H9 (cell line): ENCODE results near the gene NEB. TPM values are rescaled to one million over a fixed set of nuclear protein-coding genes. Genes with fewer than 3 reads are reported as not detected.

Experiments
- DNase-seq: peaks from one replicate; pipeline ENCODE4 v3.0.0-alpha.2; 2017
- H2AFZ ChIP-seq: one replicate; pipeline ENCODE4 v1.6.1; 2013; ENCODE audit warnings: mild to moderate bottlenecking, low read length, control low read depth, moderate library complexity
- H2AK5ac ChIP-seq: 2 replicates; pipeline ENCODE4 v1.6.1; 2013; ENCODE audit warnings: low read length, control low read depth, mixed read lengths; ENCODE audit not compliant: insufficient read length
- H2BK120ac ChIP-seq: one replicate; pipeline ENCODE4 v1.6.1; 2013; ENCODE audit warnings: low read depth, mild to moderate bottlenecking, low read length, control low read depth, inconsistent platforms; ENCODE audit not compliant: poor library complexity, severe bottlenecking
- H2BK12ac ChIP-seq: 2 replicates; pipeline ENCODE4 v1.6.1; 2013; ENCODE audit warnings: low read length, control low read depth, mixed read lengths, low read depth; ENCODE audit not compliant: insufficient read length
- H2BK15ac ChIP-seq: 2 replicates; pipeline ENCODE4 v1.6.1; 2013; ENCODE audit warnings: low read depth, low read length, control low read depth
- H2BK20ac ChIP-seq: one replicate; pipeline ENCODE4 v1.6.1; 2013; ENCODE audit warnings: low read depth, mild to moderate bottlenecking, low read length, control low read depth, inconsistent platforms; ENCODE audit not compliant: poor library complexity, severe bottlenecking
- H2BK5ac ChIP-seq: 2 replicates; pipeline ENCODE4 v1.6.1; 2013; ENCODE audit warnings: low read length, control low read depth, mixed read lengths; ENCODE audit not compliant: insufficient read length
- H3K14ac ChIP-seq: 2 replicates; pipeline ENCODE4 v1.6.1; 2013; ENCODE audit warnings: low read length, control low read depth; ENCODE audit not compliant: insufficient read depth
- H3K18ac ChIP-seq: 2 replicates; pipeline ENCODE4 v1.6.1; 2013; ENCODE audit warnings: low read depth, mild to moderate bottlenecking, mixed read lengths, low read length, control low read depth; ENCODE audit not compliant: insufficient read length
- H3K23ac ChIP-seq: 2 replicates; pipeline ENCODE4 v1.6.1; 2013; ENCODE audit warnings: low read length, control low read depth, mixed read lengths, low read depth; ENCODE audit not compliant: insufficient read length
- H3K23me2 ChIP-seq: 2 replicates; pipeline ENCODE4 v1.6.1; 2013; ENCODE audit warnings: low read depth, mild to moderate bottlenecking, mixed read lengths, low read length, control low read depth; ENCODE audit not compliant: insufficient read length, poor library complexity, severe bottlenecking
- H3K27ac ChIP-seq: 2 replicates; pipeline ENCODE4 v1.5.1; 2013; ENCODE audit warnings: low read length, control low read depth, mixed read lengths, low read depth; ENCODE audit not compliant: insufficient read length
- H3K27me3 ChIP-seq: 2 replicates; pipeline ENCODE4 v1.6.1; 2013; ENCODE audit warnings: low read length, control low read depth, inconsistent platforms; ENCODE audit not compliant: insufficient read depth
- H3K4ac ChIP-seq: 2 replicates; pipeline ENCODE4 v1.6.1; 2013; ENCODE audit warnings: low read depth, mild to moderate bottlenecking, control low read depth, inconsistent platforms, low read length, moderate library complexity
- H3K4me1 ChIP-seq: 2 replicates; pipeline ENCODE4 v1.6.1; 2013; ENCODE audit warnings: low read length, control low read depth, inconsistent platforms; ENCODE audit not compliant: insufficient read depth
- H3K4me2 ChIP-seq: 2 replicates; pipeline ENCODE4 v1.6.1; 2013; ENCODE audit warnings: low read length, control low read depth, mixed read lengths; ENCODE audit not compliant: insufficient read length, insufficient read depth
- H3K56ac ChIP-seq: 2 replicates; pipeline ENCODE4 v1.6.1; 2013; ENCODE audit warnings: low read depth, mild to moderate bottlenecking, mixed read lengths, low read length, control low read depth; ENCODE audit not compliant: insufficient read length
- H3K79me1 ChIP-seq: 2 replicates; pipeline ENCODE4 v1.6.1; 2013; ENCODE audit warnings: low read depth, mild to moderate bottlenecking, moderate library complexity, low read length, control low read depth, inconsistent platforms; ENCODE audit not compliant: insufficient read depth, poor library complexity, severe bottlenecking
- H3K79me2 ChIP-seq: 2 replicates; pipeline ENCODE4 v1.6.1; 2013; ENCODE audit warnings: low read length, control low read depth, inconsistent platforms; ENCODE audit not compliant: insufficient read depth
- H3K9ac ChIP-seq: 2 replicates; pipeline ENCODE4 v1.6.1; 2013; ENCODE audit warnings: low read length, control low read depth, mixed read lengths; ENCODE audit not compliant: insufficient read length; ENCODE audit errors: extremely low read depth
- H3K9me3 ChIP-seq: one replicate; pipeline ENCODE4 v1.6.1; 2013; ENCODE audit warnings: low read depth, low read length, inconsistent platforms; ENCODE audit not compliant: control insufficient read depth
- H3T11ph ChIP-seq: one replicate; pipeline ENCODE4 v1.6.1; 2013; ENCODE audit warnings: mild to moderate bottlenecking, low read length, control low read depth, inconsistent platforms
- H4K20me1 ChIP-seq: one replicate; pipeline ENCODE4 v1.6.1; 2013; ENCODE audit not compliant: control insufficient read depth, insufficient read length, insufficient read depth
- H4K5ac ChIP-seq: 2 replicates; pipeline ENCODE4 v1.6.1; 2013; ENCODE audit warnings: low read depth, mild to moderate bottlenecking, mixed read lengths, low read length, control low read depth; ENCODE audit not compliant: insufficient read length
- H4K8ac ChIP-seq: replicated peaks from 2 replicates; pipeline ENCODE4 v1.6.1; 2013; ENCODE audit warnings: low read length, control low read depth, mixed read lengths, low read depth; ENCODE audit not compliant: insufficient read length
- H4K91ac ChIP-seq: 2 replicates; pipeline ENCODE4 v1.6.1; 2013; ENCODE audit warnings: low read depth, mild to moderate bottlenecking, moderate library complexity, mixed read lengths, low read length, control low read depth; ENCODE audit not compliant: insufficient read length
- H3K27ac Mint-ChIP-seq, 3 experiments: 2 replicates in 2 of 3; 3 replicates in 1 of 3; pipeline ENCODE4 v1.8.0; 2020 to 2021; ENCODE audit warnings: mixed read lengths in 3 of 3, mild to moderate bottlenecking in 1 of 3, moderate library complexity in 1 of 3
- H3K27me3 Mint-ChIP-seq: 2 replicates; pipeline ENCODE4 v1.8.0; 2021; ENCODE audit warnings: low read depth, mild to moderate bottlenecking, moderate library complexity, mixed read lengths
- H3K36me3 Mint-ChIP-seq, 3 experiments: 2 replicates in 2 of 3; 3 replicates in 1 of 3; pipeline ENCODE4 v1.8.0; 2020 to 2021; ENCODE audit warnings: low read depth in 3 of 3, mixed read lengths in 3 of 3; ENCODE audit not compliant: insufficient read depth in 1 of 3
- H3K4me1 Mint-ChIP-seq, 2 experiments: 2 replicates each; pipeline ENCODE4 v1.8.0; 2020; ENCODE audit warnings: mixed read lengths in 2 of 2
- H3K4me3 Mint-ChIP-seq, 2 experiments: 2 replicates in 1 of 2; 3 replicates in 1 of 2; pipeline ENCODE4 v1.8.0; 2020 to 2021; ENCODE audit warnings: mild to moderate bottlenecking in 2 of 2, mixed read lengths in 2 of 2, moderate library complexity in 1 of 2
- H3K9me3 Mint-ChIP-seq, 2 experiments: 2 replicates in 1 of 2; 3 replicates in 1 of 2; pipeline ENCODE4 v1.8.0; 2020; ENCODE audit warnings: mild to moderate bottlenecking in 2 of 2, mixed read lengths in 2 of 2, moderate library complexity in 1 of 2
- CTCF ChIP-seq: fragments of 200-600 bp; sonication (generic); conservative IDR thresholded peaks from 3 replicates; pipeline ENCODE4 v1.8.0; 2021; ENCODE audit warnings: antibody characterized with exemption, mild to moderate bottlenecking
- WGBS: extraction: QIAGEN DNeasy Blood & Tissue Kit; methylation state at CpG from one replicate; pipeline ENCODE4 v1.1.7; 2013; ENCODE audit warnings: missing lambda C conversion rate, low lambda C conversion rate, mixed read lengths; ENCODE audit not compliant: insufficient read length; ENCODE audit errors: extremely low coverage; 5-methylcytosine and 5-hydroxymethylcytosine counted together
- total RNA-seq: library from RNA; stranded (reverse); gene quantifications from 2 replicates; pipeline ENCODE4 v1.2.1, GENCODE V29; 2021

NEB gene
- total RNA-seq, 1 experiment from 2014 or later: 0.98 TPM

- H3K23ac ChIP-seq: no peak overlapping the region
- H3K4me1 ChIP-seq: peaks cover 11% of the 10 kb centered on the region
- no peak overlapping the region for H2AK5ac ChIP-seq
- no peaks in the 10 kb centered on the region for H3K79me2 ChIP-seq
- no peak overlapping the region for H3K4ac ChIP-seq
- H3K14ac ChIP-seq: no peak overlapping the region
- DNase-seq: no peak
- Mint-ChIP-seq H3K27me3 (no peaks in the 10 kb centered on the region), H3K9me3 (no peaks in the 10 kb centered on the region), H3K36me3 (no peaks in the 10 kb centered on the region), H3K4me1 (peaks cover 42 to 44% of the 10 kb centered on the region in 2 experiments), H3K4me3 (no peak overlapping the region), H3K27ac (no peak overlapping the region)
- no peak overlapping the region for H2BK12ac ChIP-seq
- no peak overlapping the region for H2BK15ac ChIP-seq
- no peak overlapping the region for H3K18ac ChIP-seq
- no peaks in the 10 kb centered on the region for H3K79me1 ChIP-seq
- no peaks in the 10 kb centered on the region for H3K9me3 ChIP-seq
- no peak overlapping the region for H3T11ph ChIP-seq
- H4K91ac ChIP-seq: no peak overlapping the region
- no peak overlapping the region for H2AFZ ChIP-seq
- no peak overlapping the region for H3K56ac ChIP-seq
- H3K9ac ChIP-seq: no peak overlapping the region
- no peak overlapping the region for H4K5ac ChIP-seq
- no peaks in the 10 kb centered on the region for H3K23me2 ChIP-seq
- no peak overlapping the region for H2BK20ac ChIP-seq
- H2BK5ac ChIP-seq: no peak overlapping the region
- no peaks in the 10 kb centered on the region for H3K27me3 ChIP-seq
- no peak overlapping the region for H3K27ac ChIP-seq
- no CpG with 5 or more reads among the region's 3 CpGs for WGBS
- H4K8ac ChIP-seq: no peak overlapping the region
- H2BK120ac ChIP-seq: no peak overlapping the region
- TF ChIP-seq CTCF: peak; percentile 51; the same call in 2 of the 3 replicates
- H4K20me1 ChIP-seq: no peaks in the 10 kb centered on the region
- H3K4me2 ChIP-seq: no peak overlapping the region
Measured at GRCh38 chr2:151728804-151729414, 5.4 kb downstream of the NEB start.
